Endothelial cell (in vitro differentiated cells): ENCODE measurements around the gene RAD1. TPM values are rescaled to one million over a fixed set of nuclear protein-coding genes. Genes with fewer than 3 reads are reported as not detected.

ENCODE experiments used
- DNase-seq: peaks from one replicate; pipeline ENCODE4 v3.0.0; 2021; ENCODE audit warnings: low spot score
- H3K27ac Mint-ChIP-seq: one replicate; pipeline ENCODE4 v1.8.0; 2021; ENCODE audit warnings: mixed read lengths, inconsistent platforms; ENCODE audit not compliant: unreplicated experiment
- H3K27me3 Mint-ChIP-seq: one replicate; pipeline ENCODE4 v1.8.0; 2021; ENCODE audit warnings: mild to moderate bottlenecking, moderate library complexity, mixed read lengths, inconsistent platforms; ENCODE audit not compliant: unreplicated experiment
- H3K36me3 Mint-ChIP-seq: one replicate; pipeline ENCODE4 v1.8.0; 2021; ENCODE audit warnings: mild to moderate bottlenecking, low read depth, mixed read lengths, inconsistent platforms; ENCODE audit not compliant: unreplicated experiment
- H3K4me1 Mint-ChIP-seq: one replicate; pipeline ENCODE4 v1.8.0; 2021; ENCODE audit warnings: mild to moderate bottlenecking, mixed read lengths, inconsistent platforms; ENCODE audit not compliant: unreplicated experiment
- H3K4me3 Mint-ChIP-seq: one replicate; pipeline ENCODE4 v1.8.0; 2021; ENCODE audit warnings: mild to moderate bottlenecking, mixed read lengths, inconsistent platforms; ENCODE audit not compliant: unreplicated experiment
- H3K9me3 Mint-ChIP-seq: one replicate; pipeline ENCODE4 v1.8.0; 2021; ENCODE audit warnings: mixed read lengths, inconsistent platforms; ENCODE audit not compliant: unreplicated experiment
- CTCF ChIP-seq: fragments of 200-600 bp; sonication (generic); IDR thresholded peaks from one replicate; pipeline ENCODE4 v1.5.0; 2021; ENCODE audit warnings: antibody characterized with exemption; ENCODE audit not compliant: unreplicated experiment
- long read RNA-seq: library from polyadenylated mRNA; unstranded; transcript quantifications from one replicate; pipeline ENCODE4 v2.0.0, GENCODE V29; 2020; ENCODE audit not compliant: unreplicated experiment
- total RNA-seq: library from RNA; stranded (reverse); fragmentation: NEBNext Ultra II Directional; extraction: Animal tissue kit (Norgen Biotek cat#: 25700); gene quantifications from one replicate; pipeline ENCODE4 v1.2.1, GENCODE V29; 2021; ENCODE audit not compliant: unreplicated experiment

The RAD1 gene
- total RNA-seq: 15.2 TPM
- long read RNA-seq, full-length matches to known transcripts: 12 of 14 reads
- long read RNA-seq, partial matches to known transcripts: 2 of 14 reads
- long read RNA-seq, other reads (novel, unspliced or antisense): 0 of 14 reads

- no peak within 1 kb of the TSS for H3K27ac Mint-ChIP-seq
- TF ChIP-seq CTCF: no peak
Measured at GRCh38 chr5:34915139-34915855, at the start of gene RAD1, which contains the start of gene BRIX1. RAD1 (minus strand) TSS chr5:34915504; CDS start chr5:34914892, 612 bp downstream. BRIX1 (plus strand) TSS chr5:34915711; CDS start chr5:34915739, 28 bp downstream.

GRCh38 chr5:34959323-34959722, 44.0 kb upstream of the RAD1 start:
- no peak for DNase-seq
- no peaks in the 10 kb centered on the region for H3K9me3 Mint-ChIP-seq
- H3K4me3 Mint-ChIP-seq: no peak overlapping the region
- no peaks in the 10 kb centered on the region for H3K27me3 Mint-ChIP-seq
- H3K27ac Mint-ChIP-seq: no peak overlapping the region
- TF ChIP-seq CTCF: no peak
- no peaks in the 10 kb centered on the region for H3K4me1 Mint-ChIP-seq
- H3K36me3 Mint-ChIP-seq: peaks cover 6% of the 10 kb centered on the region

More at GRCh38 chr5:34915139-34915855, at the start of gene RAD1, which contains the start of gene BRIX1:
- H3K27me3 Mint-ChIP-seq: peaks cover 6% of the 10 kb centered on the region
- H3K4me1 Mint-ChIP-seq: peaks cover 16% of the 10 kb centered on the region
- H3K36me3 Mint-ChIP-seq: peaks cover 9% of the 10 kb centered on the region
- no peaks in the 10 kb centered on the region for H3K9me3 Mint-ChIP-seq
- DNase-seq: peak; percentile 93
- H3K4me3 Mint-ChIP-seq: no peak within 1 kb of the TSS

- Mint-ChIP-seq H3K4me3 (no peak overlapping the region), H3K27me3 (no peaks in the 10 kb centered on the region), H3K4me1 (no peaks in the 10 kb centered on the region), H3K9me3 (no peaks in the 10 kb centered on the region), H3K36me3 (peaks cover 7% of the 10 kb centered on the region), H3K27ac (no peak overlapping the region)
- peak; percentile 27 for TF ChIP-seq CTCF
- peak; percentile 39 for DNase-seq
Measured at GRCh38 chr5:34957857-34958690, 42.8 kb upstream of the RAD1 start.

GRCh38 chr5:34957321-34957720, 42.0 kb upstream of the RAD1 start:
- H3K27ac Mint-ChIP-seq: no peak overlapping the region
- no peak for DNase-seq
- peaks cover 11% of the 10 kb centered on the region for H3K36me3 Mint-ChIP-seq
- no peaks in the 10 kb centered on the region for H3K4me1 Mint-ChIP-seq
- TF ChIP-seq CTCF: no peak
- no peaks in the 10 kb centered on the region for H3K27me3 Mint-ChIP-seq
- H3K9me3 Mint-ChIP-seq: no peaks in the 10 kb centered on the region
- H3K4me3 Mint-ChIP-seq: no peak overlapping the region
